ENCODE measurements around the gene LACRT. TPM values are rescaled to one million over a fixed set of nuclear protein-coding genes. Genes with fewer than 3 reads are reported as not detected.

LACRT gene
- total and polyA plus RNA-seq, 2 of the 8 experiments (the other 6 are each of a cell fraction or from before 2014, with no cell fraction given) = not detected

- no peak for TF ChIP-seq EZH2 (IDR thresholded peaks at IDR 0.05; ENCODE audit: low read depth, low read length, severe bottlenecking)
- TF ChIP-seq POU5F1 (IDR thresholded peaks at IDR 0.05; ENCODE audit: low read depth, low read length) = no peak
- TF ChIP-seq KDM4A (IDR thresholded peaks at IDR 0.05; ENCODE audit: low read depth, low read length, severe bottlenecking) = no peak
- TF ChIP-seq SIX5 (IDR thresholded peaks at IDR 0.05; ENCODE audit: low read depth, low read length) = no peak
- no peak for TF ChIP-seq SIRT6 (IDR thresholded peaks at IDR 0.05; ENCODE audit: low read length)
- no peak for TF ChIP-seq KDM1A (IDR thresholded peaks at IDR 0.05; ENCODE audit: borderline replicate concordance, low read length)
- TF ChIP-seq TAF7 (optimal IDR thresholded peaks at IDR 0.05; ENCODE audit: borderline replicate concordance, low read depth, low read length) = no peak
- no peak overlapping the region for H3K9ac ChIP-seq (replicated peaks in 1 of 4; ENCODE audit: extremely low read depth in 1 of 4, low read depth in 3 of 4, low read length in 3 of 4)
- H2AFZ ChIP-seq (ENCODE audit: low read length) = no peak overlapping the region
- no peak overlapping the region for H3K23ac ChIP-seq (ENCODE audit: insufficient read length)
- no peak overlapping the region for H2AK5ac ChIP-seq (ENCODE audit: low read depth, low read length)
- peaks cover 7% of the 10 kb centered on the region; the same call in 1 of the 2 replicates for H3K23me2 ChIP-seq (ENCODE audit: low read depth, low read length)
- H3K36me3 ChIP-seq (ENCODE audit: control insufficient read depth in 2 of 4, insufficient read depth in 4 of 4, low read length in 3 of 4) = no peaks in the 10 kb centered on the region
- no peak overlapping the region for H4K8ac ChIP-seq (ENCODE audit: extremely low read depth, insufficient read depth, low read length)
- H3K4ac ChIP-seq (replicated peaks; ENCODE audit: insufficient read length, low read depth, low read length) = no peak overlapping the region
- H3K9me3 ChIP-seq (ENCODE audit: insufficient read depth in 2 of 2, low read depth in 1 of 2, low read length in 1 of 2) = no peaks in the 10 kb centered on the region
- ChIA-PET POLR2A (ENCODE audit: partially characterized antibody) (interaction anchor here (0.8 kb wide), 1 partner anchor 18 kb away, joined by 3 read pairs; no protein-coding TSS in a partner anchor), CTCF (ENCODE audit: partially characterized antibody) (interaction anchor here (0.6 to 10.0 kb wide), 10 partner anchors 7 to 362 kb away, joined by 3 to 99 read pairs (median 4); partner anchors contain the start of gene PPP1R1A)
- no peak overlapping the region for H4K91ac ChIP-seq (replicated peaks; ENCODE audit: insufficient read length, low read length)
- no peak overlapping the region for H3K18ac ChIP-seq (ENCODE audit: extremely low read depth, low read length)
- no peak overlapping the region for H4K5ac ChIP-seq (ENCODE audit: insufficient read length, low read depth, low read length)
- no peak for DNase-seq (ENCODE audit: low read depth in 1 of 2, low spot score in 2 of 2)
- H3K79me2 ChIP-seq (ENCODE audit: control insufficient read depth in 1 of 2, insufficient read depth in 2 of 2, low read length in 2 of 2) = no peaks in the 10 kb centered on the region
- H3K4me1 ChIP-seq (replicated peaks in 1 of 4; ENCODE audit: control insufficient read depth in 3 of 4, insufficient read depth in 4 of 4, low read length in 3 of 4) = peaks cover 0 to 19% (median 10%) of the 10 kb centered on the region in 4 experiments; a peak in 6 of 7 replicates
- H2BK5ac ChIP-seq (ENCODE audit: low read depth, low read length) = no peak overlapping the region
- no peak overlapping the region for H3K56ac ChIP-seq (replicated peaks; ENCODE audit: insufficient read length, low read depth, low read length)
- no peak overlapping the region for H2BK20ac ChIP-seq (ENCODE audit: low read length)
- H4K20me1 ChIP-seq (replicated peaks in 1 of 2; ENCODE audit: control insufficient read depth in 1 of 2, insufficient read depth in 2 of 2, low read length in 2 of 2) = no peaks in the 10 kb centered on the region
- no peak overlapping the region for H2BK120ac ChIP-seq (replicated peaks; ENCODE audit: low read depth, low read length)
- H3K4me2 ChIP-seq (ENCODE audit: insufficient read depth in 1 of 2, low read depth in 2 of 2, low read length in 2 of 2) = no peak overlapping the region; a peak in 1 of 4 replicates
- WGBS, 2 experiments (ENCODE audit: extremely low coverage in 1 of 2, insufficient coverage in 1 of 2, insufficient read length in 1 of 2, insufficient replicate concordance in 2 of 2, low coverage in 1 of 2, low lambda C conversion rate in 2 of 2, missing lambda C conversion rate in 1 of 2) = 76% methylated on average over 4 of the region's 4 CpGs; no CpG with 5 or more reads in 1 of the 2 experiments
- H3K14ac ChIP-seq (ENCODE audit: insufficient read length) = no peak overlapping the region
- no peak for FAIRE-seq
- H2BK15ac ChIP-seq (ENCODE audit: low read length) = no peak overlapping the region
- no peaks in the 10 kb centered on the region; the same call in 1 of the 2 replicates for H3K79me1 ChIP-seq (ENCODE audit: low read depth, low read length)
- H3K4me3 ChIP-seq (ENCODE audit: extremely low read depth in 1 of 4, insufficient read depth in 2 of 4, low read depth in 3 of 4, low read length in 4 of 4) = no peak overlapping the region
- no peak overlapping the region for H3K27ac ChIP-seq (ENCODE audit: low read depth, low read length)
- H3K27me3 ChIP-seq (replicated peaks in 1 of 4; ENCODE audit: control insufficient read depth in 3 of 4, extremely low read depth in 1 of 4, insufficient read depth in 3 of 4, low read length in 3 of 4) = peaks cover 0 to 18% (median 12%) of the 10 kb centered on the region in 4 experiments; a peak in 6 of 7 replicates
- H2BK12ac ChIP-seq (ENCODE audit: low read depth, low read length) = no peak overlapping the region
Observed at GRCh38 chr12:54583726-54584125, 51.0 kb downstream of the LACRT start.

Measured in H1 (cell line).